ENCODE results near the gene LRRC8C. TPM values are rescaled to one million over a fixed set of nuclear protein-coding genes. Genes with fewer than 3 reads are reported as not detected.
"Not testable (repeated sequence)": the region's sequence is repeated elsewhere in the genome, so short reads cannot be mapped to it uniquely, and the experiment has no call there.

LRRC8C gene
- total RNA-seq, 1 donor from 2014 or later, result 46.8 TPM

DNA sequence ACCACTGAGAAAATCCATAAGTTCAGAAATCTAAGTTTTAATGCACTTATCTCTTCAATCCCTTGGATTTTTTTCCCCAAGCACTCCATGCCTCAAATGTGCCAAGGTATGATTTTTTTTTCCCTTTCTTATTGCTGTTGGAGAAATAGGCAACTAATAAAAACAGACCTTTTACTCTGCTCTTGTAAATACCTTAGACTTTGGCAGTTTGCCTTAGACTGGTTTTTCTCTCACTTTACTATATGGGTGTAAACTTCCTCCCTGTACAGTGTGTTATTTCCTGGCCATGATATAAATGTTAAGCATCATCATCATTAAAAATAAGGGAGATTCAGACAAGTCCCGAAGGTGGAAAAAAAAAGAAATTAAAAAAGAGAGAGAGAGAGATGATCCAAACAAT is 65.7 kb downstream of the LRRC8C start:
- intact Hi-C loops (cut with micrococcal nuclease), result loop anchor here (1.0 to 5.0 kb wide), 3 partner anchors 21 to 66 kb away; partner anchors contain the start of gene LRRC8C

DNA sequence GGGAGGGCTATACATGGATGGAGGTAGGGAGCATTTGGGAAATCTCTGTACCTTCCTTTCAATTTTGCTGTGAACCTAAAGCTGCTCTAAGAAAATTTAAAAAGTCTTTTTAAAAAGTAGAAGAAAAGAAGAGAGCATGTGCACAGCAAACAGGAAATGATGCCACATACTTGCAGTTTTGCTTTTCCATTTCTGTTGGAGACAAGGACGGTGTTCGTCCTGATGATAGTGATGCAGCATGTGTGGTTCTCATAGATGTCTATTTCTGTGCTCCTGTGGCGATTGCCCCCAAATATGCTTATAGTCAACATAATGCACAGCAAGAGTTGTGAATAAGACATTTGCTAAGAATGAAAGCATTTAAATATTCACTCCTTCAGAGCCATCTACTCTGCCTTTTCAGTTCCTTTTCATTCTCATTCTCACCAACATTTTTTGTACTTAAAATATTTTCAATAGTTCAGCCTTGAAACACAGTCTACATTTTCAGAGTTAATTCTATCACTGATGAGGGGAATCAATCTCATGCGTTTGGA is 66.6 kb downstream of the LRRC8C start:
- intact Hi-C loops (cut with micrococcal nuclease), result loop anchor here (2.0 to 5.0 kb wide), 2 partner anchors 42 to 67 kb away; partner anchors contain the start of gene LRRC8C

DNA sequence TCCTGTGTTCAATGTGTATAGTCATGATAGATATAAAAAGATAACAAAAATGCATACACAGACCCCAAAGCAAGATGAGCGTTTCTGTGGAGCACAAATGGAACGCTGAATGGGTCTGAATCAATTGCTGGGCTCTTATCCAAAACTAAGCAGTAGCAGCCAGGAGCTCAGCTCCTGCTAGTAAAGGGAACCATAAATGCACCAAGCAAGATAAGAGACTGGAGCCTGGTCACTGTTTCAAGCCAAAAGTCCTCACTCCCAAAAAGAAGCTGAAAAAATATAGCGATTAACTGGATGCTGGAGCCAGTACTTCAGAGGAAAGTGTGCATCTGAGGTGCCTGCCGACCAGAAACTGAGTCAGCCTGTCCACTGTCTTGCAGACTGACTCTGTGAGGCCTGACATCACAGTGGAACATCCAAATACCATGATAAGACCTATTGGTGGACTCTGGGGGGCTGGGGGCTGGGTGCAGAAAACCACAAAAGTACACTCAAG is 68.9 kb downstream of the LRRC8C start:
- intact Hi-C loops (cut with micrococcal nuclease), result no loop called here

DNA sequence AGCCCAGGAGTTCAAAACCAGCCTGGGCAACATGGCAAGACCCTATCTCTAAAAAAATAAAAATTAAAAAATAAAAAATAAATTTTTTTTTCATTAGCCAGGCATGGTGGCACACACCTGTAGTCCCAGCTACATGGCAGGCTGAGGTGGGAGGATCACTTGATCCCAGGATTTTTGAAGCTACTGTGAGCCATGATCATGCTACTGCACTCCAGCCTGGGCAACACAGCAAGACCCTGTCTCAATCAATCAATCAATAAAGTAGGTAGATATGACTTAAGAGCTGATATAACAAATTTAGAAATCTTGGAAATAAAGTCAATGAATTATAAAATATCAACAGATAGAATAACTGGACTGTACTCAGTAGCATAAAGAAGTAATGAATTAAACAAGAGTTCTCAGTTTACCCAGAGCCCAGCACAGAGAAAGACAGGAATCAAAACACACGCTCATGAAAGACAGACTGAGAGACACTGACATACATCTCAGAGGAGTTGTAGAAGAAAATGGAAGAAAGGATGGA is 69.7 kb downstream of the LRRC8C start:
- intact Hi-C loops (cut with micrococcal nuclease), result no loop called here

DNA sequence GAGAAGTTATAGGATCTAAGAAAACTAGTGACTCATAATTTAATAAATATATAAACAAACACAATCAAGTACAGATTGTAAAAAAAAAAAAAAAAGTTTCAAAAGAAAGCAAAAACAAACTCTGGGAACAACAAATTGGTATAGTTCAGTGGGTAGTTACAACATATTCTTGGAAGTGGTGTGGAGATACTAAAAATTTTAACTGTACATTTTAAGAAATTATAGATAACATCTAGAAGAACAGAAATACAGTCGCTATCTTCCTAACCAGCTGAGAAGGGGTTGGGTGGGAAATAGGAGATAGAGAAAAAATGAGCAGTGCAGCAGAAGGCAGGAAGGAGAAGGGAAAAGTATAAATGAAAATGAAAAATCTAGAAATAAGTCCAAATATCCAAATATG is 70.5 kb downstream of the LRRC8C start:
- intact Hi-C loops (cut with micrococcal nuclease), result no loop called here

DNA sequence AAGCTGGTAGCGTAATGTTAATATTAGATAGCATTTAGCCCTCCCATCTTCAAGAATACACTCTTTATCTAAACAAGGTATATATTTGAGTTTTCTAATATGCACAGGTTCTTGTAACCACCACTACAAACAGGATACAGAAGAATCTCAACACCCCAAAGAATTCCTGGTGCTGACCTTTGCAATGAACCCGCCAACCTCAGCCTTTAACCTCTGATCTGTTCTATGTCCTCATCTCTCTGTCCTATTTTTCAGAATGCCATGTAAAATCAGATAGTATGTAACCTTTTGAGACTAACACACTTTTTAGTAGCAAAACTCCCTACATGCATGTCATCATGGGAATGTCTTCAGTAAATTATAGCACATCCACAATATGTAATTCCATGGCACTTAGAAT is 71.1 kb downstream of the LRRC8C start:
- intact Hi-C loops (cut with micrococcal nuclease), result no loop called here

DNA sequence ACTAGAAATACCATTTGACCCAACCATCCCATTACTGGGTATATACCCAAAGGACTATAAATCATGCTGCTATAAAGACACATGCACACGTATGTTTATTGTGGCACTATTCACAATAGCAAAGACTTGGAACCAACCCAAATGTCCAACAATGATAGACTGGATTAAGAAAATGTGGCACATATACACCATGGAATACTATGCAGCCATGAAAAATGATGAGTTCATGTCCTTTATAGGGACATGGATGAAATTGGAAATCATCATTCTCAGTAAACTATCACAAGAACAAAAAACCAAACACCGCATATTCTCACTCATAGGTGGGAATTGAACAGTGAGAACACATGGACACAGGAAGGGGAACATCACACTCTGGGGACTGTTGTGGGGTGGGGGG is 72.0 kb downstream of the LRRC8C start:
- intact Hi-C loops (cut with micrococcal nuclease), result not testable (repeated sequence)

DNA sequence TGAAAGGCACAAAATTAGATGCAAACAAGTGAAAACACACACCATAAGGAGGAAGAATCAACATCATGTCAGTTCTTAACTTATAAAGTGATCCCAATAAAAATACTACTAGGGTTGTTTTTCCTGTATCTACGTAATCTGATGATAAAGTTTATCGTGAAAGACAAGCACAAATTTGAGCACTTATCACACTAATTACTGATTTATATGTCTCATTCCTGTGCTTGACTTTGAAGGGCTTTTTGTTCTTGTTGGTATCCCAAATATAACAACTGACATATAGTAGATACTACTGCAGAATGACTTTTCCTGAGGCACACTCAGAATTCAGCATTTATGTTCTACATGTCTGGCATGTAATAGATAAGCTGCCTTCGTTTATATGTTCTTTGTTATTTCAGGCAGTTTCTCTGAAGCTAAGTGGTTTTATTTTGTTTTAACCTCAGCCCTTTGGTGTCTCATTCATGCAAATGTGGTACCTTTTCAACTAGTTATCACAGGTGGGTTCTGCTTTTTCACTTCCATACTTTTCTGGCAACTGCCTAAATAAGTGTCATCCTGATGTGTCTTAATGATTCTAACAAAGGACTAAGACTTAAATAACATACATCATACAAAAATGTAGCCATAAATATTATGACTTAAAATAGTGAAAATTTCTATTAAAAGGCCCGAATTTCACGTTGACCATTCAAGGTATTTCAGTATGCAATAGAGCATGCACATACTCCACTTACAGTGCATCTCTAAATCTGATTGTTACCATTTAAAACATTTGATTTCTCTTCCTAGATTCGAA is 73.2 kb downstream of the LRRC8C start:
- intact Hi-C loops (cut with micrococcal nuclease), result no loop called here

DNA sequence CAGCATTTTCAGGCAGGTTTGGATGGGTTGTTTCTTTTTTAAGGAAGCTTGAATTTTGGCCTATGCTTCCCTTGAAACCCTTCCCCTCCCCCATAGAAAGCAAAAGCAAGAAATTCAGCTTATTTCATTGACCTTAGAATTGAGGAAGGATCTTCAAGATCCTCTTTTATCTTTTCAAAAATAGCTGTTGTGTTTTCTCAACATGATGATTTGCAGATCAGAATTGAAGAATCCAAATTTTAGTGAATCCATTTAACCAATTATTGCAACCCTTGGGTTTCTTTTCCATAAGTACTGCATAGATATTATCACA is 73.7 kb downstream of the LRRC8C start:
- intact Hi-C loops (cut with micrococcal nuclease), result no loop called here

DNA sequence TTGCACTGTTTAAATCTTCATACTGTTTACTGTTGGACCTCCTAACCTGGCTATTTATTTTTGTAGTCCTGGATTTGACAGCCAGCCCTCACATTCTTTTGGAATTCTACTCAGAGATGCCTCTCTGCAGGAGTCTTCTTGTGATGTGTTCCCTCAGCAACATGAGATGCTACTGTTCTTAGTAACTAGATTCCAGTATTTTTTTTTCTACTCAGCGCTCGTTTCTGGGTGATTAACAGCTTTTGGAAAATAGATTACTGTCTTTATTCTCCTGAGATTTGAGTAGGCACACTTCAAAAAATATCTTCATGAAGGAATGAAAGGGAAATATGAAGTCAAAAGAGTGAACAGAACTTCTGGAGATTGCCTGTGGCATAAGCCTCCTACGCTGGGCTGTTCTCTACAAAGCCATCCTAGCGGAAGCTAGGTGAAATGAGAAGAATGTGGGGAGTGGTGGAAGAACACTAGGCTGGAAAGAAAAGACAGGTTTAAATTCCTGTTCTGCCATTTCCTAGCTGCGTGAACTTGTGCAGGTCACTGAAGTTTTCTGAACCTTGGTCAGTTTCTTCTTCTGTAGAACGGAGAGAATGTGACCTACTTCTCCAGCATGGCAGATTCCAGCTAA is 75.9 kb downstream of the LRRC8C start:
- intact Hi-C loops (cut with micrococcal nuclease), result no loop called here

DNA sequence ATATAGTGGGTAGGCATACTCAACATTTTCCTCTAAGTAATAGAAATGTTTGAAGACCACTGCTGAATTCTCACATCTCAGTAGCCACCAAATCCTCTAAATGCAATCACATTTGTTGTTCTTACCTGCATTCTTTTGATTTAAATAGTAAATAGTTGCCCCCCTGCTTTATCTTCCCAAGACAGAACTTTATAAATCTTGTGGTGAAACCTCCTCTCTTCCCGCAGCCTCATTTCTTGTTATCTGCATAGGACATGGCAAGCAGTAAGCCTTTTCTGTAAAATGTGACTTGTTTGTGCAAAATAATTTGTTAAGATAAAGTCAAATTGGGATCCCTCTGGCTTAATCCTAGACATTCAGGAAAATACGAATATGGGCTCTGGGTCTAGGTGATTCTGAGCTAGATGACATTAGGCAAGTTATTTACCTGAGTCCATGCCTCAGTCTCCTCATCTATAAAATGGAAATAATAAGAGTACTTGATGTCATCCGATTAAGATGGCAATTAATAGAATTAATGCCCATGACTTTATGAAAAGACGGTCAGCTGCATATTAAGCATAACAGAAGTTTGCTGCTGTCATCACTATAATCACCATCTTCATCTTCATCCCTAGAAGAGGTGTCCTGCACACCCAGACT is 77.7 kb downstream of the LRRC8C start:
- intact Hi-C loops (cut with micrococcal nuclease), result no loop called here

DNA sequence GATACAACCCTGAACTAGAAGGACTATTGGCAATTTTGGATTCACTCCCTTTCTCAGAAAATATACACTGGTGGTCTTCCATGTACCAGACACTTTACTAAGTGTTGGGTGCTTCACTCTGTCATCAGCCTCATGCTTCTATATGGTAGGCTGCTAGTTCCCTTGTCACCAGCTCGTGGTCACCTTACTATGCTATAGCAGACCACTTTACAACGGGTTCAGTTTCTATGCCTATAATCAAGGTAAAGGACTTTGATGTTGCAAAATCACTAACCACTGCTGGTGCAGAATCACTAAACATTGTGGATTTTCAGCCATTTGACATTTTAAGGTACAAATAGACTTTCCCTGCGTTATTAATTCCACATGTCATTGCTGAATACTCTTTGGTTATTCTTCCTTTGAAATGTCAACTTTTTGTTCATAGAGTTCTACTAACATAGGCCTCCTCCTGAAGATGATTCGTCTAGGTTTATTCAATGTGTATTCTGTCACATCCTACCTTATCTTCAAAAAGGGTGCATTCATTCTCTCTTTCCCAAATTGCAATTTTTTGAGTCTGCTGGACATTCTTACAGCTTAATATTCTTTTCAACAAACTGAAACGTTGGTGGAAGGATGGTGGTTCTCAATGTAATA is 78.3 kb downstream of the LRRC8C start:
- intact Hi-C loops (cut with micrococcal nuclease), result no loop called here

DNA sequence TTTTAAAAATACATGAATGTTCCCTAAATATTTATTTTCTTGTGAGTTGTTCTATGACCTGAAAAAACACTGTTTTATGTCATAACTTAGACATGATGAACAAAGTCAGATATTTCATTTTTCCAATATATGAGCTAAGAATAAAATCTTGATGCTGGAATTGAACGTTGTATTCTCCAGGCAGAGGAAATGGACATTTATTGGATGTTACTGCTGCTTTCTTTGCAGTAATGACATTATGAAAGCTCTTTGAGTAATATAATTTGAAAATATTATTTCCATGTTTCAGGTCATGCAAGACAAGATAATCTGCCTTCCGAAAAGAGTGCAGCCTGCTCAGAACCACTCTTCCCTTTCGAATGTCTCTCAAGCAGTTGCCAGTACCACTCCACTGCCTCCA is 79.5 kb downstream of the LRRC8C start:
- intact Hi-C loops (cut with micrococcal nuclease), result no loop called here

DNA sequence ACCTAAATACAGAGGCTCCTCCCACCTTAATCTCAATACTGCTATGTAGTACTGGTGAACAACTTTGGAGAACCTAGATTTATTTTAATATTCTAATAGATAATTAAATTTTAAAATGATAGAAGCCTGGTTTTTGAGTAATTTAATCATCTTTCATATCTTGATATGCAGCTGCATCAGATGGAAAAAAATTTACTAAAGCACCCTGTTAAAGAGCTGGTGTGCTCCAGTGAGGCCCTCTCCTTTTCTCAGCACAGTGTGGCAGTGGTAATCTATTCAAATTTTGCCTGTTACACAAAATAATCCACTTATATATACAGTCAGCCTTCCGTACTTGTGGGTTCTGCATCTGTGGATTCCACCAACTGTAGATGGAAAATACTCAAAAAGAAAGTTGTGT is 82.8 kb downstream of the LRRC8C start:
- intact Hi-C loops (cut with micrococcal nuclease), result loop anchor here (5.0 kb wide), 1 partner anchor 43 kb away; no protein-coding TSS in a partner anchor

DNA sequence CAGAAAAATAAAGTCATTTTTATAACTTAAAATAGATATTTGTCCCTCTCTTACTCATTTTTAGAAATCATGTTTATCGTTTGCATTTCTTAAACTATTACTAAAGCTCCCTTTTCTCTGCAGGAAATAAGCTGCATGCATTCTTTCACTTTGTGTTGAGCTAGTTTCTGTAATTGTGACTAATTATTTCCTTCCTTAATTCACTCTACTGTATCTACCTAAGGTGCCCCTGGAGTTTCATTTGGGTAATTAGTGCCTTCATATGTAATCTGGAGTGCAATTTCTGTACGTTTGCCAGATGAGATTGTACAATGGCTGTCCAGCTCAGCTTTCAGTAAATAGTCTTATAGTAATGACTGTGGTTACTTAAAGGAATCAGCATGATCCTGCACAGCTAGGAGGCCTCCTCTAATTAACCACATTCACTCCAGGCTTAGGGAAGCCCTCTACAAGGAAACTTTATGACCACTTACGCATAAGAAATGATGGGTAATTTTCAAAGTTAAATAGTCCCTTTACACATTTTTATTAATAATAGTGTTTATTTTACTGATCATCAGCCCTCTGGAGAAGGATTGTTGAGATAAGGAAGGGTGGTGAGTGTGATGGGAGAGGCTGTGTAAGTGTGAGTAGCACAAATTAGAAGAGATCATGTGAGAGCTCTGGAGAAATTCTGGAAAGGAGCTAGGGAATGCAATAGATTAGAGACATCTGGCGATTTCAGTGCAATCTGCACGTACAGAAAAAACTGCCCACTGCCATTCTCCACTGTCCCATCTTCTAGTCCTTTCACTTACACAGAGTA is 86.8 kb downstream of the LRRC8C start:
- intact Hi-C loops (cut with micrococcal nuclease), result loop anchor here (1.0 to 10.0 kb wide), 13 partner anchors 10 to 825 kb away; partner anchors contain the start of genes GBP5, GTF2B, LRRC8C and ZNF326

DNA sequence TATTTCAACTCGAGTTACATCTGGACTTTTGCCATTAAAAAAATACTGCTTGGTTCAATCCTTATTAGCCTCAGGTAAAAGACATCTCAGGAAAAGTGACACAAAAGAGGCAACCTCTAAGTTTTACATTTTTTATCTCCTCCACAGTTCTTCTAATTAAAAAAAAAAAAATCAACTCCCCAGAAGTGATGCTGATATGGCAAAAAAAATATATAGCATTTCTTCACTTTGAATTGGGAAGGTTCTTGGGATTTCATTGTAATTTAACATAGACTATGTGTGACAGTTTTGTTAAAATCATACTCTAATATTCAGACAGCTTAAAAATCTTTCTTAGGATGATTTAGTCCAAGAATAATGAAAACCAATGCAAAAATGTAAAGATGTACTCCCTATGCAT is 87.9 kb downstream of the LRRC8C start:
- intact Hi-C loops (cut with micrococcal nuclease), result loop anchor here (1.0 to 10.0 kb wide), 4 partner anchors 36 to 826 kb away; partner anchors contain the start of genes GBP5 and GTF2B

DNA sequence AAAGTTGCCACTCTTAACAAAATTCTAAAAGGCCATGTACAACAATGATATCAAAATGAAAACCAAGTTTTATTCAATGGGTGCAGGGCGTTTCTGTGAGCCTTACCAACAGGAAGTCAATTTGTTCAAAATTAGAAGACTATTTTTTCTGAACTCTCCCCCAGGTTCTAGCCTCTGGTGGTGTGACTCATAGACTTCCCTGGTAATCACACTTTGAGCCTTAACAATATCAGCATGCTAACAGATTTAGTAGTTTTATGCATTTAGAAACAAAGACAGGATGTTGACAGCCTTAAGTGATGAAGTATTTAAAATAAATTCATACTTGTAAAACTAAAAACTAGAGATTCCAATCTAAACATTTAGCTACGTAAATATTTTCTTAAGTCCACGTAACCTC is 88.4 kb downstream of the LRRC8C start:
- intact Hi-C loops (cut with micrococcal nuclease), result loop anchor here (1.0 to 10.0 kb wide), 4 partner anchors 36 to 827 kb away; partner anchors contain the start of genes GBP5 and GTF2B

DNA sequence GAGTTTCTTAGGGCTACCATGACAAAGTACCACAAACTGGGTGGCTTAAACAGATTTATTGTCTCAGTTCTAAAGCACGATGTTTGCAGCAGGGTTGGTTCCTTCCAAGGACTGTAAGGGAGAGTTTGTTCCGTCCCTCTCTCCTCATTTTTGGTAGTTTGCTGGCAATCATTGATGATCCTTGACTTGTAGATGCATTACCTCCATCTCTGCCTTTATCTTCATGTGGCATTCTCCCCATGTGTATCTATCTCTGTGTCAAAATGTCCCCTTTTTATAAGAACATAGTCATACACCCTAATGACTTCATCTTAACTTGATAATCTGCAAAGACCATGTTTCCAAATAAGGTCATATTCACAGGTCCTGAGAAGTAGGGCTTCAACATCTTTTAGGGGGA is 90.2 kb downstream of the LRRC8C start:
- intact Hi-C loops (cut with micrococcal nuclease), result loop anchor here (10.0 kb wide), 2 partner anchors 448 to 828 kb away; partner anchors contain the start of genes GBP5 and GTF2B

DNA sequence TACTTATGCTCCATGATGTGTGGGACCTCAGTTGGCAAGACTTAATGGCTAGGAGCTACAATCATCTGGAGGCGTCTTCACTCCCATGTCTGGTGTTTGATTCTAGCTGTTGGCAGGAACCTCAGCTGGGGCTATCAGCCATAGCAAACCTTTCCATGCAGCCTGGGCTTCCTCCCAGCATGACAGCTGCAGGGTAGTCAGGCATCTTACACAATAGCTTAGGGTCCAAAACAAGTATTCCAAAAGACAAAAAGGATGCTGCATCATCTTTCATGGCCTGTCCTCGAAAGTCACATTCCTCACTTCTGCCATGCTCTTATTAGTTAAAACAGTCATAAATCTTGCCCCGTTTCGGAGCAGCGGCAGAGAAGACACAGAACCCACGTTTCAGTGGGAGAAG is 90.9 kb downstream of the LRRC8C start:
- intact Hi-C loops (cut with micrococcal nuclease), result loop anchor here (1.0 to 10.0 kb wide), 6 partner anchors 15 to 829 kb away; partner anchors contain the start of genes GBP5 and GTF2B
